OCI-LY1 (cell line): Measurements from ENCODE around the gene MTMR12.

ENCODE experiments used
- CTCF ChIP-seq: fragments of 200-600 bp; sonication (generic), shearing (Covaris generic); IDR thresholded peaks from 2 replicates; pipeline ENCODE4 v1.5.1; 2017; ENCODE audit warnings: mild to moderate bottlenecking, antibody characterized with exemption, low read length, moderate library complexity, mixed read lengths
- EZH2 ChIP-seq: fragments of 200-600 bp; sonication (generic), shearing (Covaris generic); IDR thresholded peaks from 2 replicates; pipeline ENCODE4 v1.8.0; 2017; ENCODE audit warnings: borderline replicate concordance, mixed run types, mild to moderate bottlenecking, antibody characterized with exemption, low read length, moderate library complexity, mixed read lengths

- TF ChIP-seq CTCF, result no peak
- TF ChIP-seq EZH2, result no peak
Observed at GRCh38 chr5:32312197-32312594, 543 bp downstream of the MTMR12 start.
